Epithelial cell of esophagus (primary cell): ENCODE results near the gene PTPRH.
"Not testable (repeated sequence)": the region's sequence is repeated elsewhere in the genome, so short reads cannot be mapped to it uniquely, and the experiment has no call there.

Experiments
- DNase-seq: peaks from one replicate; pipeline ENCODE4 v3.0.0; 2010; ENCODE audit warnings: low read depth
- H3K4me3 ChIP-seq: 2 replicates; pipeline ENCODE4 v1.5.1; 2011; ENCODE audit warnings: mild to moderate bottlenecking, low read length, control low read depth
- TF ChIP-seq, protein P1 (sequence below): IDR thresholded peaks from 2 replicates; pipeline ENCODE4 v1.5.1; 2011; ENCODE audit warnings: low read depth, mild to moderate bottlenecking, low read length, control low read depth, inconsistent platforms; ENCODE audit not compliant: insufficient read depth; ENCODE audit errors: missing control alignments

The PTPRH gene

DNA sequence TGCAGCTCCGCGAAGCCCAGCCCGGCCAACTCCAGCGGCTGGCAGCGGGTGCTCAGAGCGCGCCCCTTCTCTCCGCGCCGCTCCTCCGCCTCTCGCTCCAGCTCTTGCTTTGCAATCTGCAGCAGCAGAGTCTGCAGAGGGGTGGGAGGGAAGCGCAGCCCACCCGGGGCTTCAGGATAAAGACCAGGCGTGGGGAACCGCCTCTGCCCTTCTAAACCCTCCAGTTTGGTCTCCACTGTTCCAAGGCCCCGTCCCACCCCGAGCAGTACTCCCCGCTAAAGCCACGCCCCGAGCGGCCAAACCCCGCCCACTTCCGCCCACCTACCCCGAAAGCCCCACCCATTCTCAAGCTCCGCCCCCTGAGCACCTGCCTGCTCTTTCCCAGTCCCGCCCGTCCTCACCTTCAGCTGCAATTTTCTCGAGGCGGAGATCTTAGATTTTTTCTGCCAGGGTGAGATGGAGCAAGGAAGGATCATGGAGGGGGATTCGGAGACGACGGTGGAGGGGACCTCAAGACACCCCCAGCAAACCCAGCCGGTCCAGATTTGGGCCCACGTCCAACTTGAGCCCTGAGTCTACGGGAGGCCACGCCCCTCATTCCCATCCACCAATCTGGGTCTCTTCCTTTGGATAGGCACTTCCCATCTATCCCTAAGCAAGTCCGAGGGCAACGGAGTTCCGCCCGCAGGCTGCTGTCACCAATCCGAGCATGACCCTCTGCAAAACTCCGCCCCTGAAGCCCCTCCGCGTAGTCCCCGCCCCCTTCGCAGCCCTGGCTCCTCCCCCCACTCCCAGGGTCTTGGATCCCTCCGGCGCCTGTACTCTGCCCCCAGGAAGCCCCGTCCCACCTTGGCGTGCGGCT is 52.9 kb downstream of the PTPRH start:
- TF ChIP-seq, protein P1, sequence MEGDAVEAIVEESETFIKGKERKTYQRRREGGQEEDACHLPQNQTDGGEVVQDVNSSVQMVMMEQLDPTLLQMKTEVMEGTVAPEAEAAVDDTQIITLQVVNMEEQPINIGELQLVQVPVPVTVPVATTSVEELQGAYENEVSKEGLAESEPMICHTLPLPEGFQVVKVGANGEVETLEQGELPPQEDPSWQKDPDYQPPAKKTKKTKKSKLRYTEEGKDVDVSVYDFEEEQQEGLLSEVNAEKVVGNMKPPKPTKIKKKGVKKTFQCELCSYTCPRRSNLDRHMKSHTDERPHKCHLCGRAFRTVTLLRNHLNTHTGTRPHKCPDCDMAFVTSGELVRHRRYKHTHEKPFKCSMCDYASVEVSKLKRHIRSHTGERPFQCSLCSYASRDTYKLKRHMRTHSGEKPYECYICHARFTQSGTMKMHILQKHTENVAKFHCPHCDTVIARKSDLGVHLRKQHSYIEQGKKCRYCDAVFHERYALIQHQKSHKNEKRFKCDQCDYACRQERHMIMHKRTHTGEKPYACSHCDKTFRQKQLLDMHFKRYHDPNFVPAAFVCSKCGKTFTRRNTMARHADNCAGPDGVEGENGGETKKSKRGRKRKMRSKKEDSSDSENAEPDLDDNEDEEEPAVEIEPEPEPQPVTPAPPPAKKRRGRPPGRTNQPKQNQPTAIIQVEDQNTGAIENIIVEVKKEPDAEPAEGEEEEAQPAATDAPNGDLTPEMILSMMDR: no peak
- peak overlapping the region; percentile 14 for H3K4me3 ChIP-seq
- DNase-seq: peak; percentile 49

DNA sequence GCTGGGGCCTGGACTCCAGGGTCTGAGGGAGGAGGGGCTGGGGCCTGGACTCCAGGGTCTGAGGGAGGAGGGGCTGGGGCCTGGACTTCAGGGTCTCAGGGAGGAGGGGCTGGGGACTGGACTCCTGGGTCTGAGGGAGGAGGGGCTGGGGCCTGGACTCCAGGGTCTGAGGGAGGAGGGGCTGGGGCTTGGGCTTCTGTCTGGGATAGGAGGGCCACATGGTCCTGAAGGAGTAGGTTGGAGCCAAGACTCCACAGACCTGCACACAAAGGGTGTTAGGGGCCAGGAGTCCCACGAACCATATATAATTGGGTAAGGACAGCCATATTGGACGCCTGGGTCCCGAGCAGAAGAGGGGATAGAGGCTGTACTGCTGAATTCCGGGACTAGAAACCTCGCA is 53.5 kb downstream of the PTPRH start:
- H3K4me3 ChIP-seq: peak overlapping the region; percentile 14
- DNase-seq: not testable (repeated sequence)

DNA sequence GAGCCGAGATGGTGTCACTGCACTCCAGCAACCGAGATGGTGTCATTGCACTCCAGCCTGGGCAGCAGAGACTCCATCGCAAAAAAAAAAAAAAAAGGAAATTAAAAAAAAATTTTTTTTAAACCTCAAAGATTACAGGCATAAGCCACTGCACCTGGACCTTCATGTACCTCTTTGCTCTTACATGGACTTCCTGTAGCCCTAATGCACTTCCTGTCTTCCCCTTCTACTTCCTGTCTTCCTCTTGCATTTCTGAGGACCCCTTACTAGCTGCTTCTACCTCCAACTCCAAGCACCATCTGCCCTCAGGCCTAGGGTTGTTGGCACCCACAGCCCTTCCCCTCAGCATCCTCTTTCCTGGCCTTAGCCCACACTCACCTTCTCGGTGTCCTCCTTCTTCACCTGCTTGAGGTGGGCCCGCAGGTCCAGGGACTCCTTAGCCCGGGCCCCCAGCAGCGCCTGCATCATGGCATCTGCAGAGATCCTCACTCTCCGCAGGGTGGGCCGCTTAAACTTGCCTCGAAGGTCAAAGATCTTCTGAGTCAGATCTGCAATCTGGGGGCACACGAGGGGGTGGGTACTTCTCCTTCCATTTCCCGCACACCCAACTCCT is 55.5 kb downstream of the PTPRH start:
- TF ChIP-seq, protein P1: no peak
- DNase-seq: no peak
- no peak overlapping the region for H3K4me3 ChIP-seq

DNA sequence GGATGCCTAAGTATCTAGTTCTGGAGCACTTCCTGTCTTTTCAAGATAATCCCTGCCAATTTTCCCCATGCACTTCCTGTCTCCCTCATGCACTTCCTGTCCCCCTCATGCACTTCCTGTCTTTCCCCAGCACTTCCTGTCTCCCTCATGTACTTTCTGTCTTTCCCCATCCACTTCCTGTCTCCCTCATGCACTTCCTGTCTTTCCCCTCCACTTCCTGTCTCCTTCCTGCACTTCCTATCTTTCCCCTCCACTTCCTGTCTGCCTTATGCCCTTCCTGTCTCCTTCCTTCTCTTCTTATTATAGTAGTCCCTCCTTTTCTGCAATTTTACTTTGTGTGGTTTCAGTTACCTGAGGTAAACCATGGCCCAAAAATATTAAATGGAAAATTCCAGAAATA is 57.3 kb downstream of the PTPRH start:
- no peak for DNase-seq
- H3K4me3 ChIP-seq: no peak overlapping the region
- TF ChIP-seq, protein P1: no peak

DNA sequence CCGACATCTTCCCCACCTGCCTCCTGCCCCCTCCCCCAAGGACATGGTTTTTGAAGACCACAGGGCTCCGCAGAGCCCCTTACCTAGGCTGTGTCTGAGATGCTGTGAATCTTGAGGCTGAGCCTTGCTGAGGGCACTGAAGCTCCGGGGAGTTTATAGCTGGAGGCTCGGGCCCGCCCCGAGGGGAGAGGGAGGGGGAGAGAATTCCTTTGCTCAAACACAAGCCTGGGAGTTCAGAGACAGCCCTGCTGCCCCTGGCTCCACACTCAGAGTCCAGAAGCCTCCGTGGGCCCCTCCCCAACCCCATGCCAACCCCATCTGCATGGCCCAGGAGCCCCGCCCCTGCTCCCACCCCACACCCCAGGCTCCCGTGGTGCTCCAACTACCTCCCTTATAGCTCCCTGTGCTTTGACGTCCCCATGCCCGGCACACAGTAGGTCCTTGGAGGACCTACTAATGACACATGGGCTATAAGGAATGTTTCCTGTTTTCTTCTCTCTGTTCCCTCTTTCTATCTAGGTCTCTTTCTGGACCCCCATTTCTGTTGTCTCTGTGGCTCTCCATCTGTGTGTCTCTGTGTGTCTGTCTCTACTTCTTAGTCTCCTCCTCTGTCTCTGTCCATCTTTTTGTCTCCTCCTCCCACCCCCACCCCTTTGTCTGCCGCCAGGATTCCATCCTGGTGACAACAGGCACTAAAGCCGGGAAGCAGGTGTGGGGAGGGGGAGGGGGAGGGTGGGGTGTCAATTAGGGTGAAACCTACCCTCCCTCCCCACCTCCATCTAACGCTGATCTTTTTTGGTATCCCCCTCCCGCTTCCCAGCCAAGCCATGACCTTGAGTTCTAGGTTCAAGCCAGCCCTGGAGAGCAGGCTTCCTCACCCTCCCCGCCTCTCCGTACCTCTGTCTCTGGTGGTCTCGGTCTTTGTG is 60.0 kb downstream of the PTPRH start, which contains the start of gene TNNT1:
TSS of gene TNNT1 (minus strand) at position 129 of the 926 bp plus-strand sequence. CDS start 2,049 bp downstream, outside the sequence.
- H3K4me3 ChIP-seq: no peak within 1 kb of the TSS
- TF ChIP-seq, protein P1: no peak
- no peak for DNase-seq

DNA sequence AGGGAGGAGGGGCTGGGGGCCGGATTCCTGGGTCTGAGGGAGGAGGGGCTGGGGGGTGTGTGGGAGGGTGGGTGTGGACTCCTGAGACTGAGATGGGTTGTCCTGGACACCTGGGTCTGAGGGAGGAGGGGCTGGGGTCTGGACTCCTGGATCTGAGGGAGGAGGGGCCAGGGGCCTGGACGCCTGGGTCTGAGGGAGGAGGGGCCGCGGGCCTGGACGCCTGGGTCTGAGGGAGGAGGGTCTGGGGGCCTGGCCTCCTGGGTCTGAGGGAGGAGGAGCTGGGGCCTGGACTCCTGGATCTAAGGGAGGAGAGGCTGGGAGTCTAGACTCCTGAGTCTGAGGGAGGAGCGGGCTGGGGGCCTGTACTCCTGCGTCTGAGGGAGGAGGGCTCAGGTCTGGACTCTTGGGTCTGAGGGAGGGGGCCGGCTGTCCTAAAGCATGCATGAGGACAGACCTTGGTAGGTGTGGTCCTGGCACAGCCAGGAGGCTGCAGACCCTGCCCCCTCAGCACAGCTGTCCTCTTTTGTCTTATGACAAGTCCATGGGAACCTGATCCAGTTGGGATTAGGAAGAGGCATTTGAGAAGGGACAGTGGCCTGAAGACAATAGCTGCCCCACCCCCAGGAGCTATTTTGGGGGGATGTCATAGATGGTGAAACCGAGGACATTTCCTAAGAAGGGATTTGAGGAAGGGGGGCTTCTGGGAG is 61.6 kb downstream of the PTPRH start:
- TF ChIP-seq, protein P1: no peak
- H3K4me3 ChIP-seq: no peak overlapping the region
- no peak for DNase-seq
